H9 (cell line): ENCODE results near the gene ACOXL. TPM values are rescaled to one million over a fixed set of nuclear protein-coding genes. Genes with fewer than 3 reads are reported as not detected.

Source experiments
- DNase-seq: peaks from one replicate; pipeline ENCODE4 v3.0.0-alpha.2; 2017
- H2AFZ ChIP-seq: one replicate; pipeline ENCODE4 v1.6.1; 2013; ENCODE audit warnings: mild to moderate bottlenecking, low read length, control low read depth, moderate library complexity
- H2AK5ac ChIP-seq: 2 replicates; pipeline ENCODE4 v1.6.1; 2013; ENCODE audit warnings: low read length, control low read depth, mixed read lengths; ENCODE audit not compliant: insufficient read length
- H2BK120ac ChIP-seq: one replicate; pipeline ENCODE4 v1.6.1; 2013; ENCODE audit warnings: low read depth, mild to moderate bottlenecking, low read length, control low read depth, inconsistent platforms; ENCODE audit not compliant: poor library complexity, severe bottlenecking
- H2BK12ac ChIP-seq: 2 replicates; pipeline ENCODE4 v1.6.1; 2013; ENCODE audit warnings: low read length, control low read depth, mixed read lengths, low read depth; ENCODE audit not compliant: insufficient read length
- H2BK15ac ChIP-seq: 2 replicates; pipeline ENCODE4 v1.6.1; 2013; ENCODE audit warnings: low read depth, low read length, control low read depth
- H2BK20ac ChIP-seq: one replicate; pipeline ENCODE4 v1.6.1; 2013; ENCODE audit warnings: low read depth, mild to moderate bottlenecking, low read length, control low read depth, inconsistent platforms; ENCODE audit not compliant: poor library complexity, severe bottlenecking
- H2BK5ac ChIP-seq: 2 replicates; pipeline ENCODE4 v1.6.1; 2013; ENCODE audit warnings: low read length, control low read depth, mixed read lengths; ENCODE audit not compliant: insufficient read length
- H3K14ac ChIP-seq: 2 replicates; pipeline ENCODE4 v1.6.1; 2013; ENCODE audit warnings: low read length, control low read depth; ENCODE audit not compliant: insufficient read depth
- H3K18ac ChIP-seq: 2 replicates; pipeline ENCODE4 v1.6.1; 2013; ENCODE audit warnings: low read depth, mild to moderate bottlenecking, mixed read lengths, low read length, control low read depth; ENCODE audit not compliant: insufficient read length
- H3K23ac ChIP-seq: 2 replicates; pipeline ENCODE4 v1.6.1; 2013; ENCODE audit warnings: low read length, control low read depth, mixed read lengths, low read depth; ENCODE audit not compliant: insufficient read length
- H3K23me2 ChIP-seq: 2 replicates; pipeline ENCODE4 v1.6.1; 2013; ENCODE audit warnings: low read depth, mild to moderate bottlenecking, mixed read lengths, low read length, control low read depth; ENCODE audit not compliant: insufficient read length, poor library complexity, severe bottlenecking
- H3K27ac ChIP-seq: 2 replicates; pipeline ENCODE4 v1.5.1; 2013; ENCODE audit warnings: low read length, control low read depth, mixed read lengths, low read depth; ENCODE audit not compliant: insufficient read length
- H3K27me3 ChIP-seq: 2 replicates; pipeline ENCODE4 v1.6.1; 2013; ENCODE audit warnings: low read length, control low read depth, inconsistent platforms; ENCODE audit not compliant: insufficient read depth
- H3K4ac ChIP-seq: 2 replicates; pipeline ENCODE4 v1.6.1; 2013; ENCODE audit warnings: low read depth, mild to moderate bottlenecking, control low read depth, inconsistent platforms, low read length, moderate library complexity
- H3K4me1 ChIP-seq: 2 replicates; pipeline ENCODE4 v1.6.1; 2013; ENCODE audit warnings: low read length, control low read depth, inconsistent platforms; ENCODE audit not compliant: insufficient read depth
- H3K4me2 ChIP-seq: 2 replicates; pipeline ENCODE4 v1.6.1; 2013; ENCODE audit warnings: low read length, control low read depth, mixed read lengths; ENCODE audit not compliant: insufficient read length, insufficient read depth
- H3K56ac ChIP-seq: 2 replicates; pipeline ENCODE4 v1.6.1; 2013; ENCODE audit warnings: low read depth, mild to moderate bottlenecking, mixed read lengths, low read length, control low read depth; ENCODE audit not compliant: insufficient read length
- H3K79me1 ChIP-seq: 2 replicates; pipeline ENCODE4 v1.6.1; 2013; ENCODE audit warnings: low read depth, mild to moderate bottlenecking, moderate library complexity, low read length, control low read depth, inconsistent platforms; ENCODE audit not compliant: insufficient read depth, poor library complexity, severe bottlenecking
- H3K79me2 ChIP-seq: 2 replicates; pipeline ENCODE4 v1.6.1; 2013; ENCODE audit warnings: low read length, control low read depth, inconsistent platforms; ENCODE audit not compliant: insufficient read depth
- H3K9ac ChIP-seq: 2 replicates; pipeline ENCODE4 v1.6.1; 2013; ENCODE audit warnings: low read length, control low read depth, mixed read lengths; ENCODE audit not compliant: insufficient read length; ENCODE audit errors: extremely low read depth
- H3K9me3 ChIP-seq: one replicate; pipeline ENCODE4 v1.6.1; 2013; ENCODE audit warnings: low read depth, low read length, inconsistent platforms; ENCODE audit not compliant: control insufficient read depth
- H3T11ph ChIP-seq: one replicate; pipeline ENCODE4 v1.6.1; 2013; ENCODE audit warnings: mild to moderate bottlenecking, low read length, control low read depth, inconsistent platforms
- H4K20me1 ChIP-seq: one replicate; pipeline ENCODE4 v1.6.1; 2013; ENCODE audit not compliant: control insufficient read depth, insufficient read length, insufficient read depth
- H4K5ac ChIP-seq: 2 replicates; pipeline ENCODE4 v1.6.1; 2013; ENCODE audit warnings: low read depth, mild to moderate bottlenecking, mixed read lengths, low read length, control low read depth; ENCODE audit not compliant: insufficient read length
- H4K8ac ChIP-seq: replicated peaks from 2 replicates; pipeline ENCODE4 v1.6.1; 2013; ENCODE audit warnings: low read length, control low read depth, mixed read lengths, low read depth; ENCODE audit not compliant: insufficient read length
- H4K91ac ChIP-seq: 2 replicates; pipeline ENCODE4 v1.6.1; 2013; ENCODE audit warnings: low read depth, mild to moderate bottlenecking, moderate library complexity, mixed read lengths, low read length, control low read depth; ENCODE audit not compliant: insufficient read length
- H3K27ac Mint-ChIP-seq, 3 experiments: 2 replicates in 2 of 3; 3 replicates in 1 of 3; pipeline ENCODE4 v1.8.0; 2020 to 2021; ENCODE audit warnings: mixed read lengths in 3 of 3, mild to moderate bottlenecking in 1 of 3, moderate library complexity in 1 of 3
- H3K27me3 Mint-ChIP-seq: 2 replicates; pipeline ENCODE4 v1.8.0; 2021; ENCODE audit warnings: low read depth, mild to moderate bottlenecking, moderate library complexity, mixed read lengths
- H3K36me3 Mint-ChIP-seq, 3 experiments: 2 replicates in 2 of 3; 3 replicates in 1 of 3; pipeline ENCODE4 v1.8.0; 2020 to 2021; ENCODE audit warnings: low read depth in 3 of 3, mixed read lengths in 3 of 3; ENCODE audit not compliant: insufficient read depth in 1 of 3
- H3K4me1 Mint-ChIP-seq, 2 experiments: 2 replicates each; pipeline ENCODE4 v1.8.0; 2020; ENCODE audit warnings: mixed read lengths in 2 of 2
- H3K4me3 Mint-ChIP-seq, 2 experiments: 2 replicates in 1 of 2; 3 replicates in 1 of 2; pipeline ENCODE4 v1.8.0; 2020 to 2021; ENCODE audit warnings: mild to moderate bottlenecking in 2 of 2, mixed read lengths in 2 of 2, moderate library complexity in 1 of 2
- H3K9me3 Mint-ChIP-seq, 2 experiments: 2 replicates in 1 of 2; 3 replicates in 1 of 2; pipeline ENCODE4 v1.8.0; 2020; ENCODE audit warnings: mild to moderate bottlenecking in 2 of 2, mixed read lengths in 2 of 2, moderate library complexity in 1 of 2
- WGBS: extraction: QIAGEN DNeasy Blood & Tissue Kit; methylation state at CpG from one replicate; pipeline ENCODE4 v1.1.7; 2013; ENCODE audit warnings: missing lambda C conversion rate, low lambda C conversion rate, mixed read lengths; ENCODE audit not compliant: insufficient read length; ENCODE audit errors: extremely low coverage; 5-methylcytosine and 5-hydroxymethylcytosine counted together
- total RNA-seq: library from RNA; stranded (reverse); gene quantifications from 2 replicates; pipeline ENCODE4 v1.2.1, GENCODE V29; 2021
- TF ChIP-seq, protein P1 (sequence below): fragments of 200-600 bp; sonication (generic); conservative IDR thresholded peaks from 3 replicates; pipeline ENCODE4 v1.8.0; 2021; ENCODE audit warnings: antibody characterized with exemption, mild to moderate bottlenecking

The ACOXL gene
- total RNA-seq, 1 experiment from 2014 or later: 37.6 TPM

GRCh38 chr2:111143107-111143842 is 410.9 kb downstream of the ACOXL start:
- Histone ChIP-seq H3K23ac (no peak overlapping the region), H3K4me1 (no peaks in the 10 kb centered on the region), H3K14ac (no peak overlapping the region), H3K27ac (no peak overlapping the region), H2BK20ac (no peak overlapping the region), H3K23me2 (no peaks in the 10 kb centered on the region), H3K9ac (no peak overlapping the region), H3K56ac (no peak overlapping the region), H3K4me2 (no peak overlapping the region), H2BK15ac (no peak overlapping the region), H2BK12ac (no peak overlapping the region), H2BK5ac (no peak overlapping the region), H3T11ph (no peak overlapping the region), H4K91ac (no peak overlapping the region), H2AK5ac (no peak overlapping the region), H3K79me1 (no peaks in the 10 kb centered on the region), H4K5ac (no peak overlapping the region), H3K4ac (no peak overlapping the region), H2BK120ac (no peak overlapping the region), H3K9me3 (no peaks in the 10 kb centered on the region), H3K18ac (no peak overlapping the region), H3K27me3 (no peaks in the 10 kb centered on the region), H4K20me1 (no peaks in the 10 kb centered on the region), H3K79me2 (no peaks in the 10 kb centered on the region), H4K8ac (no peak overlapping the region), H2AFZ (no peak overlapping the region)
- no peak for DNase-seq
- TF ChIP-seq, protein P1, sequence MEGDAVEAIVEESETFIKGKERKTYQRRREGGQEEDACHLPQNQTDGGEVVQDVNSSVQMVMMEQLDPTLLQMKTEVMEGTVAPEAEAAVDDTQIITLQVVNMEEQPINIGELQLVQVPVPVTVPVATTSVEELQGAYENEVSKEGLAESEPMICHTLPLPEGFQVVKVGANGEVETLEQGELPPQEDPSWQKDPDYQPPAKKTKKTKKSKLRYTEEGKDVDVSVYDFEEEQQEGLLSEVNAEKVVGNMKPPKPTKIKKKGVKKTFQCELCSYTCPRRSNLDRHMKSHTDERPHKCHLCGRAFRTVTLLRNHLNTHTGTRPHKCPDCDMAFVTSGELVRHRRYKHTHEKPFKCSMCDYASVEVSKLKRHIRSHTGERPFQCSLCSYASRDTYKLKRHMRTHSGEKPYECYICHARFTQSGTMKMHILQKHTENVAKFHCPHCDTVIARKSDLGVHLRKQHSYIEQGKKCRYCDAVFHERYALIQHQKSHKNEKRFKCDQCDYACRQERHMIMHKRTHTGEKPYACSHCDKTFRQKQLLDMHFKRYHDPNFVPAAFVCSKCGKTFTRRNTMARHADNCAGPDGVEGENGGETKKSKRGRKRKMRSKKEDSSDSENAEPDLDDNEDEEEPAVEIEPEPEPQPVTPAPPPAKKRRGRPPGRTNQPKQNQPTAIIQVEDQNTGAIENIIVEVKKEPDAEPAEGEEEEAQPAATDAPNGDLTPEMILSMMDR: no peak
- WGBS: no CpG with 5 or more reads among the region's 10 CpGs
- Mint-ChIP-seq H3K27me3 (no peaks in the 10 kb centered on the region), H3K36me3 (peaks cover 19 to 57% (median 32%) of the 10 kb centered on the region in 3 experiments), H3K4me3 (no peak overlapping the region), H3K27ac (peak overlapping the region in 1 of 3 experiments; percentile 16; a peak in 1 of 7 replicates), H3K9me3 (no peaks in the 10 kb centered on the region), H3K4me1 (peaks cover 11 to 17% of the 10 kb centered on the region in 2 experiments)
